ENCODE measurements around the gene RRBP1. TPM values are rescaled to one million over a fixed set of nuclear protein-coding genes. Genes with fewer than 3 reads are reported as not detected.

Gene RRBP1
- 99.7 TPM for polyA plus RNA-seq (2013, experiment 1 of 2)
- polyA plus RNA-seq (2013, experiment 2 of 2) = 101 TPM

- Histone ChIP-seq H3K79me1 (ENCODE audit: low read length) (peaks cover 8% of the 10 kb centered on the region), H3K79me2 (ENCODE audit: control insufficient read depth, insufficient read depth, low read length) (peaks cover 34% of the 10 kb centered on the region)
These were observed at the start of gene RRBP1 for GRCh38 chr20:17682103-17682888. Gene RRBP1, minus strand, starts transcription at chr20:17682242. Its CDS starts 21,735 bp downstream, at chr20:17660507.

GRCh38 chr20:17731233-17731632 is 49.2 kb upstream of the RRBP1 start:
- Histone ChIP-seq H4K8ac (ENCODE audit: low read depth, low read length) (no peak overlapping the region), H2AK5ac (ENCODE audit: low read length) (no peak overlapping the region), H4K5ac (ENCODE audit: low read length) (no peak overlapping the region), H3K36me3 (ENCODE audit: control insufficient read depth, insufficient read depth, low read length) (no peaks in the 10 kb centered on the region), H3K56ac (ENCODE audit: low read length) (no peak overlapping the region), H2BK15ac (replicated peaks; ENCODE audit: low read depth) (no peak overlapping the region), H3K4me3 (ENCODE audit: low read length) (no peak overlapping the region), H2BK120ac (ENCODE audit: low read depth, low read length) (no peak overlapping the region), H3K4me2 (ENCODE audit: low read length) (no peak overlapping the region), H3K4me1 (ENCODE audit: control insufficient read depth, low read depth, low read length) (no peaks in the 10 kb centered on the region), H3K9ac (ENCODE audit: low read length) (no peak overlapping the region), H3K18ac (ENCODE audit: low read length) (no peak overlapping the region), H3K4ac (ENCODE audit: low read depth, low read length) (no peak overlapping the region), H3K79me2 (ENCODE audit: control insufficient read depth, insufficient read depth, low read length) (no peaks in the 10 kb centered on the region), H2BK5ac (ENCODE audit: low read length) (no peak overlapping the region), H3K27me3 (ENCODE audit: insufficient read depth, low read length, poor library complexity) (no peaks in the 10 kb centered on the region), H3K23ac (ENCODE audit: low read length) (no peak overlapping the region), H3K27ac (ENCODE audit: low read depth, low read length) (no peak overlapping the region), H3K79me1 (ENCODE audit: low read length) (no peaks in the 10 kb centered on the region)
- no CpG with 5 or more reads among the region's 5 CpGs for WGBS (ENCODE audit: extremely low coverage, insufficient coverage, low lambda C conversion rate)
- no peak for DNase-seq

More at GRCh38 chr20:17682103-17682888, at the start of gene RRBP1:
- Histone ChIP-seq H3K27ac (ENCODE audit: low read depth, low read length) (peak within 1 kb of the TSS; percentile 95), H2BK5ac (ENCODE audit: low read length) (no peak within 1 kb of the TSS), H3K36me3 (ENCODE audit: control insufficient read depth, insufficient read depth, low read length) (no peaks in the 10 kb centered on the region), H4K8ac (ENCODE audit: low read depth, low read length) (no peak within 1 kb of the TSS), H2AK5ac (ENCODE audit: low read length) (no peak within 1 kb of the TSS), H3K23ac (ENCODE audit: low read length) (no peak within 1 kb of the TSS), H3K4me2 (ENCODE audit: low read length) (peak within 1 kb of the TSS; percentile 61), H4K5ac (ENCODE audit: low read length) (no peak within 1 kb of the TSS), H3K9ac (ENCODE audit: low read length) (peak within 1 kb of the TSS; percentile 94), H3K4me3 (ENCODE audit: low read length) (peak within 1 kb of the TSS; percentile 86), H2BK120ac (ENCODE audit: low read depth, low read length) (peak within 1 kb of the TSS; percentile 46), H3K4me1 (ENCODE audit: control insufficient read depth, low read depth, low read length) (peaks cover 7% of the 10 kb centered on the region), H3K27me3 (ENCODE audit: insufficient read depth, low read length, poor library complexity) (no peaks in the 10 kb centered on the region), H3K18ac (ENCODE audit: low read length) (peak within 1 kb of the TSS; percentile 96), H3K4ac (ENCODE audit: low read depth, low read length) (peak within 1 kb of the TSS; percentile 98), H2BK15ac (replicated peaks; ENCODE audit: low read depth) (no peak within 1 kb of the TSS), H3K56ac (ENCODE audit: low read length) (peak within 1 kb of the TSS; percentile 96)
- peak; percentile 99 for DNase-seq
- WGBS (ENCODE audit: extremely low coverage, insufficient coverage, low lambda C conversion rate) = no CpG with 5 or more reads among the region's 79 CpGs

- no peak overlapping the region for H3K56ac ChIP-seq (ENCODE audit: low read length)
- H3K27me3 ChIP-seq (ENCODE audit: insufficient read depth, low read length, poor library complexity) = no peaks in the 10 kb centered on the region
- no peak overlapping the region for H2BK15ac ChIP-seq (replicated peaks; ENCODE audit: low read depth)
- no peak overlapping the region for H4K8ac ChIP-seq (ENCODE audit: low read depth, low read length)
- no CpG with 5 or more reads among the region's 10 CpGs for WGBS (ENCODE audit: extremely low coverage, insufficient coverage, low lambda C conversion rate)
- H2BK120ac ChIP-seq (ENCODE audit: low read depth, low read length) = no peak overlapping the region
- H2AK5ac ChIP-seq (ENCODE audit: low read length) = no peak overlapping the region
- no peak overlapping the region for H3K4ac ChIP-seq (ENCODE audit: low read depth, low read length)
- H3K9ac ChIP-seq (ENCODE audit: low read length) = no peak overlapping the region
- no peak overlapping the region for H3K4me3 ChIP-seq (ENCODE audit: low read length)
- no peak overlapping the region for H3K23ac ChIP-seq (ENCODE audit: low read length)
- H4K5ac ChIP-seq (ENCODE audit: low read length) = no peak overlapping the region
- no peaks in the 10 kb centered on the region for H3K4me1 ChIP-seq (ENCODE audit: control insufficient read depth, low read depth, low read length)
- no peak for DNase-seq
- H3K4me2 ChIP-seq (ENCODE audit: low read length) = no peak overlapping the region
- no peak overlapping the region for H2BK5ac ChIP-seq (ENCODE audit: low read length)
- H3K27ac ChIP-seq (ENCODE audit: low read depth, low read length) = no peak overlapping the region
- no peaks in the 10 kb centered on the region for H3K79me2 ChIP-seq (ENCODE audit: control insufficient read depth, insufficient read depth, low read length)
- no peaks in the 10 kb centered on the region for H3K36me3 ChIP-seq (ENCODE audit: control insufficient read depth, insufficient read depth, low read length)
- no peak overlapping the region for H3K18ac ChIP-seq (ENCODE audit: low read length)
- no peaks in the 10 kb centered on the region for H3K79me1 ChIP-seq (ENCODE audit: low read length)
These were observed 48.0 kb upstream of the RRBP1 start for GRCh38 chr20:17730071-17730470.

GRCh38 chr20:17728074-17728473 is 46.0 kb upstream of the RRBP1 start:
- no peaks in the 10 kb centered on the region for H3K27me3 ChIP-seq (ENCODE audit: insufficient read depth, low read length, poor library complexity)
- H2BK120ac ChIP-seq (ENCODE audit: low read depth, low read length) = no peak overlapping the region
- no peak overlapping the region for H3K18ac ChIP-seq (ENCODE audit: low read length)
- H3K9ac ChIP-seq (ENCODE audit: low read length) = no peak overlapping the region
- no peak overlapping the region for H3K4me2 ChIP-seq (ENCODE audit: low read length)
- H4K5ac ChIP-seq (ENCODE audit: low read length) = no peak overlapping the region
- no peak overlapping the region for H2BK5ac ChIP-seq (ENCODE audit: low read length)
- H3K79me1 ChIP-seq (ENCODE audit: low read length) = no peaks in the 10 kb centered on the region
- no peak overlapping the region for H4K8ac ChIP-seq (ENCODE audit: low read depth, low read length)
- no peaks in the 10 kb centered on the region for H3K4me1 ChIP-seq (ENCODE audit: control insufficient read depth, low read depth, low read length)
- H3K79me2 ChIP-seq (ENCODE audit: control insufficient read depth, insufficient read depth, low read length) = no peaks in the 10 kb centered on the region
- no peak overlapping the region for H2BK15ac ChIP-seq (replicated peaks; ENCODE audit: low read depth)
- WGBS (ENCODE audit: extremely low coverage, insufficient coverage, low lambda C conversion rate) = no CpG with 5 or more reads among the region's 12 CpGs
- no peak for DNase-seq
- H3K4ac ChIP-seq (ENCODE audit: low read depth, low read length) = no peak overlapping the region
- H3K4me3 ChIP-seq (ENCODE audit: low read length) = no peak overlapping the region
- no peaks in the 10 kb centered on the region for H3K36me3 ChIP-seq (ENCODE audit: control insufficient read depth, insufficient read depth, low read length)
- no peak overlapping the region for H3K27ac ChIP-seq (ENCODE audit: low read depth, low read length)
- H3K23ac ChIP-seq (ENCODE audit: low read length) = no peak overlapping the region
- H3K56ac ChIP-seq (ENCODE audit: low read length) = no peak overlapping the region
- H2AK5ac ChIP-seq (ENCODE audit: low read length) = no peak overlapping the region

- Histone ChIP-seq H3K4me3 (ENCODE audit: low read length) (no peak overlapping the region), H2BK15ac (replicated peaks; ENCODE audit: low read depth) (no peak overlapping the region), H3K4me1 (ENCODE audit: control insufficient read depth, low read depth, low read length) (no peaks in the 10 kb centered on the region), H2BK120ac (ENCODE audit: low read depth, low read length) (no peak overlapping the region), H2AK5ac (ENCODE audit: low read length) (no peak overlapping the region), H4K8ac (ENCODE audit: low read depth, low read length) (no peak overlapping the region), H3K79me1 (ENCODE audit: low read length) (no peaks in the 10 kb centered on the region), H3K27ac (ENCODE audit: low read depth, low read length) (no peak overlapping the region), H3K4me2 (ENCODE audit: low read length) (no peak overlapping the region), H3K79me2 (ENCODE audit: control insufficient read depth, insufficient read depth, low read length) (no peaks in the 10 kb centered on the region), H3K27me3 (ENCODE audit: insufficient read depth, low read length, poor library complexity) (no peaks in the 10 kb centered on the region), H3K4ac (ENCODE audit: low read depth, low read length) (no peak overlapping the region), H3K36me3 (ENCODE audit: control insufficient read depth, insufficient read depth, low read length) (no peaks in the 10 kb centered on the region), H3K23ac (ENCODE audit: low read length) (no peak overlapping the region), H4K5ac (ENCODE audit: low read length) (no peak overlapping the region), H3K18ac (ENCODE audit: low read length) (no peak overlapping the region), H2BK5ac (ENCODE audit: low read length) (no peak overlapping the region), H3K56ac (ENCODE audit: low read length) (no peak overlapping the region), H3K9ac (ENCODE audit: low read length) (no peak overlapping the region)
- DNase-seq = no peak
- WGBS (ENCODE audit: extremely low coverage, insufficient coverage, low lambda C conversion rate) = no CpG with 5 or more reads among the region's 10 CpGs
These were observed 45.3 kb upstream of the RRBP1 start for GRCh38 chr20:17727351-17727750.
